G401 (cell line): Measurements from ENCODE around the gene CD46. TPM values are rescaled to one million over a fixed set of nuclear protein-coding genes. Genes with fewer than 3 reads are reported as not detected.
"Not testable (repeated sequence)": the region's sequence is repeated elsewhere in the genome, so short reads cannot be mapped to it uniquely, and the experiment has no call there.

ENCODE experiments used
- DNase-seq: peaks from one replicate; pipeline ENCODE4 v3.0.0-alpha.2; 2015; ENCODE audit warnings: low spot score
- in situ Hi-C: cut with HindIII; loops from 2 replicates; pipeline ENCODE4 v1.10.0; 2016; ENCODE audit warnings: low sequenced_read_pairs, mixed read lengths
- total RNA-seq: library from RNA; depleted of rRNA; stranded (reverse); fragments of >200 nt; shearing (Covaris generic); gene quantifications from 2 replicates; pipeline ENCODE4 v1.2.3, GENCODE V29; 2014; rRNA removed

CD46 gene
- 48.7 and 54.9 TPM in 2 replicates for total RNA-seq

DNA sequence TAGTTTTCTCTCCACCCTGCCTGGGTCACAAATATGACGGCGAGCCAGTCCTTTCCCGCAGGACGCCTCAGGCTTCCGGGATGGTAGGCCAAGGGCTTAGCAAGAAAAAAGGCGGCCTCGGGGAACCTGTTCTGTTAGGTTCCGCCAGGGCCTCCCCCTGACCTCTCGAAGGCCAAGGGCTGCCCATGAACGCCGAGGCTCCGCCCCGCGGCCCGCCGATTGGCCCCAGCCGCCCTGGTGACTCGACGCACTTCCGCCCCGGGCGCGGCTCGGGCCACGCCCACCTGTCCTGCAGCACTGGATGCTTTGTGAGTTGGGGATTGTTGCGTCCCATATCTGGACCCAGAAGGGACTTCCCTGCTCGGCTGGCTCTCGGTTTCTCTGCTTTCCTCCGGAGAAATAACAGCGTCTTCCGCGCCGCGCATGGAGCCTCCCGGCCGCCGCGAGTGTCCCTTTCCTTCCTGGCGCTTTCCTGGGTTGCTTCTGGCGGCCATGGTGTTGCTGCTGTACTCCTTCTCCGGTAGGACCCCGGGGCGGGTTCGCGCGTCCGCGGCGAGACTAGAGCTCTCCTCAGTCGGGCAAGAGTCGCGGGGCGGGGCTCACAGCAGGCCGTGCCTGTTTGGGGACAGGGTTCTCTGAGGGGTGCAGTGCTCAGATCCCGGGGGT lies at the start of gene CD46:
Gene CD46 (plus strand): TSS at position 265 of the 666 bp plus-strand sequence. CDS start 159 bp downstream, at position 424.
- in situ Hi-C loops = no loop called here
- peak; percentile 96 for DNase-seq

DNA sequence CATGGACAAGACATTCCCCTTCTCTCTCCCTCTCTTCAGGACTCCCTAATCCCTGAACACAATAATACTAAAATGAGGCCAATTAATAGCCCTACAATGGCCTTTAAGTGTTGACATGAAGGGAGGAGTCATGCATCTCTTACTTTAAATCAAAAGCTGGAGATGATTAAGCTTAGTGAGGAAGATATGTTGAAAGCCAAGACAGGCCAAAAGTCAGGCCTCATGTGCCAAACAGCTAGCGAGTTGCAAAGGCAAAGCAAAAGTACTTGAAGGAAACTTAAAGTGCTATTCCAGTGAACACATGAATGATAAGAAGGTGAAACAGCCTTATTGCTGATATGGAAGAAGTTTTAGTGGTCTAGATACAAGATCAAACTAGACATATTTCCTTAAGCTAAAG lies 49.5 kb upstream of the CD46 start:
- DNase-seq = no peak
- in situ Hi-C loops = no loop called here

DNA sequence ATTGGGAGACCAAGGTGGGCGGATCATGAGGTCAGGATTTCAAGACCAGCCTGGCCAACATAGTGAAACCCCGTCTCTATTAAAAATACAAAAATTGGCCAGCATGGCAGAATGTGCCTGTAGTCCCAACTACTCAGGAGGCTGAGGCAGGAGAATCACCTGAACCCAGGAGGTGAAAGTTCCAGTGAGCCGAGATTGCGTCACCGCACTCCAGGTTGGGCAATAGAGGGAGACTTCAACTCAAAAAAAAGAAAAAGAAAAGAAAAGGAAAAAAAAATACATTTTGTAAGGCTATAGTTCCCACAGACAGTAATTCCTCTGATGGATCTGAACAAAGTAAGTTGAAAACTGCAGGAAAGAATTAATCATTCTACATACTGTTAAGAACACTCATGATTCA lies 48.1 kb upstream of the CD46 start:
- no peak for DNase-seq
- in situ Hi-C loops = no loop called here

DNA sequence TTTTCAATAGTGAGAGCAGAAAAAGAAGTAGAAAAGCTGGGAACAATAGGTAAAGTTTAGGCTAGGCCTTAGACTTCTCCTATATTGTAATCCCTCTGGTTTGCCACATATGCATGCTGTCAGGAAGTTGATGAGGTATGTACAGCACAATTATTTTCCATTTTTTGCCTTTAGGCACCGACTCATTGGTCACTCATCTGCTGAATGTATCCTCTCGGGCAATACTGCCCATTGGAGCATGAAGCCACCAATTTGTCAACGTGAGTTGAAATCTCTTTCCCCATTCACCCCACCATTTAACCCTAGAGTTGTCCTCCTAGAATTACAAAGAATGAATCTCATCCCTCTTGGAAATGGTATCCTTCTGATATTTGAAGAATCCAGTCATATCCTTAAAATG lies 43.9 kb upstream of the CD46 start:
- in situ Hi-C loops, DNase-seq: not testable (repeated sequence)

DNA sequence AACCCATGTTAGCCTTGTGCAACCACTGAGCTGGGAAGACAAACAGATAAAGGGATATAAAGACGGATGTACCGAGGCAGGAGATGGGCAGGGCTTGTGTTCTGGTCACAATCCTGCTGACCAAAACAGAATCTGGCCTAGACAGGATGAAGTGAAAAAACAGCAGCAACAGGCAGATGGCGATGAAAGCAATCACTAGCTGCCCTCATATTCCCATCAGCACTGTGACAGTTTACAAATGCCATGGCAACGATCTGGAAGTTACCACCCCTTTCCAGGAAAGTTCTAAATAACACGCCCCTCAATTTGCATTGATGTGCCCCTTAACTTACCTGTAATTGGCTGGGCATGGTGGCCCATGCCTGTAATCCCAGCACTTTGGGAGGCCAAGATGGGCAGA lies 40.6 kb upstream of the CD46 start:
- DNase-seq = no peak
- in situ Hi-C loops = no loop called here

DNA sequence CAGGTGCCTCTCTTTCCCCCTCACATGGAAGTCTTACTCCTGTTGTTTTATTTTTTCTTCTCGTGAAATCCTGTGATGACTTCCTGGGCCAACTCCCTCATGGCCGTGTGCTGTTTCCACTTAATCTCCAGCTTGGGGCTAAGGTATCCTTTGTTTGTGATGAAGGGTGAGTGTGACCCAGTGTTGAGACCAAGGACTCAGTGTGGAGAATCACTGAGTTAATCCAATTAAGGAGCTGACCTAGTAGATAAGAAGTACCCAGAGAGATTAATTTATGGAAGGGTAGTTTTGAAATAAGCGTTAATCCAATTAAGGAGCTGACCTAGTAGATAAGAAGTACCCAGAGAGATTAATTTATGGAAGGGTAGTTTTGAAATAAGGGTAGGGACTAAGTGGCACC lies 39.2 kb upstream of the CD46 start:
- in situ Hi-C loops, DNase-seq: not testable (repeated sequence)

DNA sequence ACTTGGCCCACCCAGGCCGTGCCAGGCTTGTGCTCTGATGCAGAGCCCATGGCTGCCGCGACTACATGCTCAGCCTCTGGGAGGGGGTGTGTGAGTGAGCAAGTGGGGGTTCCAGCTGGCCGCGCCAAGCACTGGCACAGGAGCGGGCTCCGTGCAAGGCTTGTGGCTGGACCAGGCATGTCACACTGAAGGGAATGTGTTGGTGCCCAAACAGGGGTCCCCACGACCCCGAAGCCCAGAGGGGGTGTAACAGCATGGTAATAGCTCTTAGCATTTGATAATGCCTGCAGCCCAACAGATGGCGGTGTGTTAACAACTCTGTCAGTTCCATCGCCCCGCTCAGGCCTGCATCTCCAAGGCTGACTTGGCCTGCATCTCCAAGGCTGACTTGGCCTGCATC lies 38.3 kb upstream of the CD46 start:
- in situ Hi-C loops = no loop called here
- DNase-seq = no peak

DNA sequence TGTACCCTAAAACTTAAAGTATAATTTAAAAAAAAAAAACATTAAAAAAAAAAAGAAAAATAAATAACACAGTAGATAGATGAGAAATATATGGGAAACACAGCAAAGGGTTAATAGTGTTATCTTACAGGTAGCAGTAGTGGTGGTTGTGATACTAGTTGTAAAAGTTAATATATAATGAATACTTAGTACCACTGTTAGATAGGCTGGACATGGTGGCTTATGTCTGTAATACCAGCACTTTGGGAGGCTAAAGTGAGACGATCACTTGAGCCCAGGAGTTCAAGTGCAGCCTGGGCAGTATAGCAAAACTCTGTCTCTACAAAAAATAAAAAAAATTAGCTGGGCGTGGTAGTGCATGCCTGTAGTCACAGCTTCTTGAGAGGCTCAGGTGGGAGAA lies 32.6 kb upstream of the CD46 start:
- DNase-seq = no peak

DNA sequence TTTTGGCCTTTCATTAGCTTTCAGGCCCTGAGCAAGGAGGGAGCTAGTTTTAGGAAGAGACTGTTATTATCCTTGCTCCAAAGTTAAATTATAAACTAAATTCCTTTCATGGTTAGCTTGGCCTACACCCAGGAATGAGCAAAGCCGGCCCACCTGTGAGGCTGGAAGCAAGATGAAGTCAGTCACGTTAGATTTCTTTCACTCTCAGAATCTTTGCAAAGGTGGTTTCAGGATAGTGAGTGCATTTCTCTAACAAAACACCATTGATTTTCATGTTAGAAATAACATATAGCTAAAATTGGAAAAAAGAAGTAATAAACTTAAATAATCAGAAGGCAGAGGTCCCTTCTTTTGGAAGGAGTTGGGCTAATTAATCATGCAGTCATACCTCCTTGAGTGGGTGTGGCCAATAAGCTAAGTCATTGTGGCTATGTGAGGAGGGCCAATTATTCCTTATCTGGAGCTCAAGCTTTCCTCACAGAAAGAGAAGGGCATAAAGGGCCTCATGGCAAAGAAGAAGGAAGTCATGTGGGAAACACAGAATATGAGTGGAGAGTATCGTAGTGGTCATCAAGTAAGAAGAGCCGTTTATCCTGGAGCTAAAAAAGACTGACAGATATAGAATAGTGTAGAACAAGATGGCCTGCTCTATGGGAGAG lies 23.5 kb upstream of the CD46 start:
- in situ Hi-C loops, DNase-seq: not testable (repeated sequence)

More for the DNA sequence above, 32.6 kb upstream of the CD46 start:
- in situ Hi-C loops = no loop called here

DNA sequence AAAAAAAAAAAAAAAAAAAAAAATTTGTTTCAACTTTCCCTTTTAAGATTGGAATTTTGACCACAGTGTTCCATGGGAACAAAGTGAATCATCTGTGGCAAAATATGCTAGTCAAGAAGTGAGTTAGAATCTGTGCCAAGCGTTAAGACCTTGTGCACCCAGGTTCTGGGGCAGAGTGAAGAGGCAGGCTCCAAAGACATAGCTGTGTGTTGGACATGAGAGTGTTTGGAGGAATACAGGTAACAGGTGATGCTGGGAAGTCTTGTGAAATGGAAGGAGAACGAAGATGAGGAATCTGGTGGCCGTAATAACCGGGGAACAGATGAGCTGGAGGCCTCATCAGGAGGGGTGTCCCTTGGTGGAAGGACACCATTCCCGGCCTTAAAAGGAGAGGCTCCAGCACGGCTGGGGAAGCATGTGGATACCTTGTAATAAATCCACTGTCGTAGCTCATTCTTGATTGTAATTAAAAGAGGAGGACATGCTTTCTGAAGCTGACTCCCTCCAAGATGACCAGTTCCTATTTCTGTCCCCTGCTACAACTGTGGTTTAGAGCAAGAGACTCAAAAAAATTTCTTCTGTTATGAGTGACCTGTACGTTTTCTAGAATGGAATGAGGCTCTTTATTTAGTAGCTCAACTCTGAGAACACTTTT lies 14.2 kb upstream of the CD46 start:
- in situ Hi-C loops, DNase-seq: not testable (repeated sequence)

DNA sequence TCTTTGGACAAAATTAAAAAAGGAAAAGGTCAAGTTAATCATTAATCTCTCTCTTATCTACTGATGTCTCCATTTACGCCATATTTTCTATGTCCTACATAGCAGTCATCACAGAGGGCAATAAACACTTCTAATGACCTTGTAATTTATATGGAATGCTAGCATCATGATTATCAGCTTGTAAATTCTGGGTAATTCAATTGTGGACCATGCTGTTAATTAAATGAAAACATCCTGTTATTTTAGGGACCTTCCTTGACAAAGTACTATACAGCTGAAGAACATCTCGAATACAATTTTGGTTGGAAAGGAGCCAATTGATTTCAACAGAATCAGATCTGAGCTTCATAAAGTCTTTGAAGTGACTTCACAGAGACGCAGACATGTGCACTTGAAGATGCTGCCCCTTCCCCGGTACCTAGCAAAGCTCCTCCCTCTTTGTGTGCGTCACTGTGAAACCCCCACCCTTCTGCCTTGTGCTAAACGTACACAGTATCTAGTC lies 13.6 kb upstream of the CD46 start:
- DNase-seq, in situ Hi-C loops: not testable (repeated sequence)

DNA sequence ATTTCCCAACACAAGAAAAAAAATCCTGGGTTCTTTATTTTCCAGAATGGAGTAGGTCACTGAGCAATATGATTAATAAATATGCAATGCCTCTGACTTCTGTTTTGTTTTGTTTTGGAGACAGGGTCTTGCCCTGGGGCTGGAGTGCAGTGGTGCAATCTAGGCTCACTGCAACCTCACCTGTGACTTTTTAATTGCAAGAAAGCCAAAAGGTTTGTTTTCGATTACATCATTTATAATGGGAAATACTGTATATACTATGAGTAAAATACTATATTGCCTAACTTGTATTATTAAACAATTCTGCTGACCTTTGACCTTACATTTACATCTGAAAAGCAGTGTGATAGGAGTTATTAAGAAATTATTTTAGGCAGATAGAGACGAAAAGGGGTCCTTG lies 11.6 kb upstream of the CD46 start:
- no peak for DNase-seq
- in situ Hi-C loops = no loop called here

DNA sequence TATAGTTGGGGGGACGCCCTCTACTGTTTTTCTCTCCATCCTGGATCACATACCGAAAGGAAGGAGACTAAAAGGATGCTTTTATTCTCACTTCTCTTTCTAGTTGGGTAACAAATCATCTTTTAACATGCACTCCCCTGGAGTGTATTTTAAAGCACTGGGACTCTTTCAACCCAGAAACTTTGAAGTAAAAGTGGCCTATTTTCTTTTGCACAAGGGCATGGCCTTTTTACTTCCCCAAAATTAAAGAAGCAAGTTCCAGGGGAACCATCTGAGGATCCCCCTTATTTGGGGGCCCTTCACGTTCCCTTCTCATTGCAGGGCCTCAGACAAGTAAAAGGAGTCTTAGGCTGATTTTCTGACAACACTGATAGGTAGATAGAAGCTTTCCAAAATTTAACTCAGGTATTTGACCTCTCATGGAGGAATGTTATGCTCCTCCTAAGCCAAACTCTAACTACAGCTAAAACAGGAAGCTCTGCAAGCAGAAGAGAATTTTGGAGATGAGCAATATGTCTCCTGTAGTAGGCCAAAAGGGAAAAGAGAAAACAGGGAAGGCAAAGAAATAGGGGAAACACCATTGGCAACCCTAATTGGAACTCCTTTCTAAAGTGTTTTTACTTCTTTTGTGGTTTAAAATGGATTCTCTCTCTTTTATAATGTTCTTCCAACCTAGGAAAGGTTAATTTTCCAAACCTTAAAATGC lies 8.9 kb upstream of the CD46 start:
- in situ Hi-C loops = no loop called here

DNA sequence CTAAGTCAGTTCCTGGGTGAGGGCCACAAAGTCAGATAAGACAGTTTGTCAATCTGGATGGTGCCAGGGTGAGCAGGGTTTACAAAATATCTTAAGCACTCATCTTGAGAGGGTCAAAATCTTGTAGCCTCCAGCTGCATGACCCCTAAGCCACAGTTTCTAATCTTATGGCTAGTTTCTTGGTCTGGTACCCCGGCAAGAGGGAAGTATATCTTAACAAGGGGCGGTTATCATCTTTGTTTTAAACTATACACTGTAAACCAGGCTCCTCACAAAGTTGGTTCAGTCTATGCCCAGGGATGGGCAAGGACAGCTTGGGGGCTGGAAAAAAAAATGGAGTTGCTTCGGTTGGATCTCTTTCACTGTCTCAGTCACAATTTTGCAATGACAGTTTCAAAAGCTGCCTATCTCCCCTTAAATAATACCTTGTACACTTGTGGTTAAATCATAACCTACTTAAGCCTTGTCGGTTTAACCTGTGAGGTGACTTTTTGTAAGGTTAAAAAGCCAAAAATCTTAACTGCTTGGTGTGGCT lies 7.8 kb upstream of the CD46 start:
- no peak for DNase-seq
- in situ Hi-C loops = no loop called here

More for the DNA sequence above, 8.9 kb upstream of the CD46 start:
- DNase-seq = no peak

DNA sequence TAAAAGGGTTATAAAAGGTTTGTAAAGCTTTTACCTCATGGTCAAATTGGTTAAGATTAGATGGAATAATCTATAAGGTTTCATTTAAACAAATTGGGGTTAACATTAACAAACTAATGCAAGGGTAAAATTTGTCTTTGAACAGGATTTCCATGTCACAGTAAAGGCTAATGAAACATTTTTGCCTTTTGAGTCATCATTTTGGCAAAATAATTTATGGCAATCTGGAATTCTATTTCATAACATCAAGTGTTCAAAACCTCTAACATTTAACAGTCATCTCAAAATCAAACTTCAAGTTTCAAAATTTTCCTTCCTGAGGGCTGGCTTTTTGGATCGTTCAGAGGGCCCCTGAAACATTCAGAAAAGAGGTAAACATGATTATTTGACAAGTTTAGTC lies 6.6 kb upstream of the CD46 start:
- DNase-seq = no peak
- in situ Hi-C loops = no loop called here

DNA sequence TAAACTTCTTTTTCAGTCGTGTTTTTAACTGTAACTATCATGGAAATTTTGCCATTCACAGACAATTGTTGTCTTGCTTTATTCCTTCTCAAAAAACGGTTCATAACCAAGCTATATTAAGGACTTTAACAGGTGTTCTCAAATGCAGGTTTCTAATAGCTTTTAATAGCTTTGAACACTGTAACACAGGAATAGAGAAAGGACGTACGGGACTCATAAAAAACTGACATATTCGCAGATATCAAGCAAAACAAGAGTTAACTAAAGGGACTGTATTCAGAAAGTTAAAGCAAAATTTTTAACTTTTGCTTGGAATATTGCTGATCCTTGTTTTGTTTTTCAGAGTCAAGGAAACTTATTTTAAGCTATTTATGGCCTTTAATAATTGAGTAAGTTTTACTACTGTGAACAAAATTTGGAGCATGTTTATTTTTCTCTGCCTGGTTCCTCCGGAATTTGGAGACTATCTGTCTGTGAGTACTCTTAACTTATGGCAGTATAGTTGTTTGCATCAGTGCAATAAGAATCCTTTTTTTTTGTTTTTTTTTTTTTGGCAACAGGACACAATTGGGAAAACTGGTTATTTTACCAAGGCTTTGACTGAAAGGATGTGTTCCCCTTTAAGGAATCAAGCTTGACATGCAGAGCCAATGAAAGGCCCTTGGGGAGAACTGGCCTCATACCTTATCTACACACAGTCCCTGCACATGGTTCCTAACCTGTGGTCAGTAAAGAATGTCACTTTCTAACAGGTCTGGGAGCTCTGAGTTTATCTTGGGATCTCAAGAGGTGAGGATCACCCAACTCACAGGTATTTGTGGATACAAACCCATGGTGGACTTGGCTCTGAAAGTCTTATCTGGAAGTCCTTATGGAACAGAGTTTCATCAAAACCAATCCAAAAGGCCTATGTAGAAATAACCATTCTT lies 5.8 kb upstream of the CD46 start:
- DNase-seq = no peak
- in situ Hi-C loops = no loop called here

DNA sequence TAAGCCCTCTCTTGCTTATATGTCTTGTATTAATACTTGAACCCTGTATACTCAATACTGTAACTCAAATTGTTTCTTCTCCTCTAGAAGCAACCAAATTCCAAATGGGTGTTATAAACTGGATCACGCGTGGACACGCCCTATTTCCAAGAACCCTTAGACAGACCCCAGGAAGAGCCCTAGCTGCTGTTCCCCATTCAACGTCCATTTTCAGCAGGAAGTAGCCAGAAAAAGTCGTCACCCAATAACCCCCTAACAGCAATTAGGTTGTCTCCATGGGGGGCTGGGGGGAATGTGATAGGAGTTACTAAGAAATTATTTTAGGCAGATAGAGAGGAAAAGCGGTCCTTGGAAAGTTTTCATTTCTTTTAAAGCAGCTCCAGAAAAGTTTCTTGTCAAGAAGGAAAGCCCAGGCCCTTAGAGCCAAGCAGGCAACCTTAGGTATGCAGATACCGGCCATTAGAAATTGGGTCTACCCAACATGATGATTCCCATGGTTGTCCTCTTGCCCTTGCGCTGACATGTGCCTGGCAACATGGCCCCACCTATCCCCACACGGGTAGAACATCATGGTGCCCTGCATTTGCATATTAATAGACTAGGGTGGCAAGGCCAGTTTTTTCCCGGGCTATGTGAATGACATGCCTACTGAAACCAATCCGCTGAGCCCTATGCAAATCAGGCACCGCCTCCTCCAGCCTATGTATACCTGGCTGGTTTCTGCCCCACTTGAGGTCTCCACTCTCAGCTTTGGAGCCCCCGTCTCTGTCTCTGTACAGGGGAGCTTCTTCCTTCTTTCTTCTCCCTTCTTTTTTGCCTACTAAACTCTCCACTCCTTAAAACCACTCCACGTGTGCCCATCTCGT lies 4.0 kb upstream of the CD46 start:
- no peak for DNase-seq
- in situ Hi-C loops = no loop called here
